A549 (cell line): Measurements from ENCODE around the gene KYNU.

Source experiments
- BHLHE40 ChIP-seq: IDR thresholded peaks from 2 replicates; pipeline ENCODE4 v1.6.1; 2012; ENCODE audit warnings: low read depth, low read length, inconsistent platforms
- CTCF ChIP-seq: fragments of >200 bp; sonication (Bioruptor Twin); formaldehyde crosslinking; IDR thresholded peaks from 3 replicates; pipeline ENCODE4 v1.5.1; 2016
- FOSL2 ChIP-seq, 2 experiments: fragments of 450-650 bp in 1 of 2; fragments of >200 bp in 1 of 2; sonication (Bioruptor Twin) in 1 of 2; formaldehyde crosslinking; IDR thresholded peaks; 2 replicates each; pipeline versions ENCODE4 v1.5.0 to v1.6.1; 2016 to 2020; ENCODE audit warnings: mild to moderate bottlenecking in 1 of 2, moderate library complexity in 1 of 2
- KDM1A ChIP-seq: fragments of 200-600 bp; sonication (generic); IDR thresholded peaks from 2 replicates; pipeline ENCODE4 v1.6.1; 2016; ENCODE audit warnings: low read depth, mild to moderate bottlenecking
- MAZ ChIP-seq: fragments of 150-350 bp; IDR thresholded peaks from 2 replicates; pipeline ENCODE4 v1.6.1; 2014; ENCODE audit warnings: antibody characterized with exemption, low read depth, low read length, borderline replicate concordance
- PHF8 ChIP-seq: fragments of 200-600 bp; sonication (generic); IDR thresholded peaks from 2 replicates; pipeline ENCODE4 v1.6.1; 2016; ENCODE audit warnings: low read depth, mild to moderate bottlenecking, antibody characterized with exemption, moderate library complexity, borderline replicate concordance
- POLR2AphosphoS2 ChIP-seq: conservative IDR thresholded peaks from 2 replicates; pipeline ENCODE4 v1.6.1; 2012; ENCODE audit warnings: low read length, improper control_type of control experiment, inconsistent platforms
- RNF2 ChIP-seq: fragments of 200-600 bp; sonication (generic); IDR thresholded peaks from 2 replicates; pipeline ENCODE4 v1.6.1; 2016; ENCODE audit warnings: low read depth, mild to moderate bottlenecking, antibody characterized with exemption, moderate library complexity, borderline replicate concordance

- TF ChIP-seq CTCF (no peak), FOSL2 (IDR thresholded peaks at IDR 0.05) (no peak), FOSL2 (CRISPR knock-in tag; IDR thresholded peaks at IDR 0.05) (no peak), KDM1A (no peak), RNF2 (no peak), PHF8 (no peak), MAZ (no peak), BHLHE40 (no peak), POLR2AphosphoS2 (no peak)
Measured at GRCh38 chr2:143068094-143068493, 190.6 kb downstream of the KYNU start.
